ENCODE results near the gene SP4. TPM values are rescaled to one million over a fixed set of nuclear protein-coding genes. Genes with fewer than 3 reads are reported as not detected.

The SP4 gene
- total and polyA plus RNA-seq, 2 of the 4 experiments (the other 2 are of a cell fraction): 0.97 to 5.9 TPM

- H2AK9ac ChIP-seq (replicated peaks; ENCODE audit: low read depth, low read length, poor library complexity): no peak overlapping the region
- no CpG with 5 or more reads among the region's 2 CpGs for WGBS, 2 experiments (ENCODE audit: extremely low coverage in 2 of 2, insufficient read length in 1 of 2)
- no peaks in the 10 kb centered on the region for H3K4me1 ChIP-seq (ENCODE audit: control insufficient read depth, insufficient read depth, low read length)
- H2BK20ac ChIP-seq (ENCODE audit: low read depth, low read length): no peak overlapping the region
- no peaks in the 10 kb centered on the region for H3K9me3 ChIP-seq (ENCODE audit: control insufficient read depth, insufficient read depth, low read length)
- DNase-seq (no peak), ATAC-seq (ENCODE audit: low read depth) (no peak)
- H2AK5ac ChIP-seq (ENCODE audit: low read depth, low read length): no peak overlapping the region
- H4K91ac ChIP-seq (ENCODE audit: insufficient read depth, low read depth, low read length): no peak overlapping the region
- BruUV-seq (replicated peaks): no TSS peak
- H3K14ac ChIP-seq (replicated peaks; ENCODE audit: low read depth, low read length): no peak overlapping the region
- H2BK5ac ChIP-seq (ENCODE audit: low read depth, low read length, poor library complexity, severe bottlenecking): no peak overlapping the region
- no peaks in the 10 kb centered on the region for H3K9me1 ChIP-seq (ENCODE audit: insufficient read depth, low read length)
- H3K27me3 ChIP-seq (ENCODE audit: control insufficient read depth, insufficient read depth, low read length): no peaks in the 10 kb centered on the region
- no peak overlapping the region for H3K4me2 ChIP-seq (ENCODE audit: low read depth, low read length)
- H2BK120ac ChIP-seq (ENCODE audit: low read depth, low read length): no peak overlapping the region
- H4K8ac ChIP-seq (ENCODE audit: low read depth in 2 of 2, low read length in 2 of 2): no peak overlapping the region
- no peak overlapping the region for H3K56ac ChIP-seq (ENCODE audit: extremely low read depth, insufficient read depth, low read length)
- H3K4ac ChIP-seq (ENCODE audit: low read depth, low read length): no peak overlapping the region
- no peaks in the 10 kb centered on the region for H4K20me1 ChIP-seq (ENCODE audit: insufficient read depth, low read length)
- dilution Hi-C loops (cut with HindIII; ENCODE audit: low sequenced_read_pairs, unreplicated experiment): no loop called here
- H3K18ac ChIP-seq (ENCODE audit: low read depth, low read length): no peak overlapping the region
- H2AFZ ChIP-seq (replicated peaks; ENCODE audit: low read length, poor library complexity): no peak overlapping the region
- H3K79me1 ChIP-seq (ENCODE audit: low read depth in 1 of 2, low read length in 2 of 2): no peaks in the 10 kb centered on the region
- POLR2A ChIA-PET (ENCODE audit: unreplicated experiment): no interaction called here
- no peaks in the 10 kb centered on the region for H3K36me3 ChIP-seq (ENCODE audit: control insufficient read depth, insufficient read depth, low read length)
- intact Hi-C loops (cut with micrococcal nuclease): no loop called here
- no peak overlapping the region for H3K4me3 ChIP-seq (ENCODE audit: insufficient read depth, low read depth, low read length)
- CTCF ChIA-PET: no interaction called here
- H2BK15ac ChIP-seq (ENCODE audit: low read depth, low read length): no peak overlapping the region
- TF ChIP-seq FOS (IDR thresholded peaks at IDR 0.05; ENCODE audit: low read depth, low read length): no peak
- TF ChIP-seq RCOR1 (IDR thresholded peaks at IDR 0.05; ENCODE audit: insufficient replicate concordance, low read length): no peak
- TF ChIP-seq BHLHE40 (IDR thresholded peaks at IDR 0.05; ENCODE audit: low read depth, low read length): no peak
- no peak for TF ChIP-seq MXI1 (IDR thresholded peaks at IDR 0.05; ENCODE audit: borderline replicate concordance, low read depth, low read length)
- in situ Hi-C loops (cut with MboI; ENCODE audit: low sequenced_read_pairs): no loop called here
- no peak overlapping the region for H3K27ac ChIP-seq (ENCODE audit: insufficient read depth, low read length)
- no peak overlapping the region for H4K5ac ChIP-seq (ENCODE audit: low read depth, low read length)
- no peak overlapping the region for H3K23ac ChIP-seq (ENCODE audit: low read depth, low read length)
- H3K9ac ChIP-seq (ENCODE audit: low read depth, low read length): no peak overlapping the region
Measured at GRCh38 chr7:21383227-21384220, 44.4 kb upstream of the SP4 start.
